Neural cell (in vitro differentiated cells): Measurements from ENCODE around the gene KCNE1.

Experiments used
- EP300 ChIP-seq: fragments of 450-650 bp; conservative IDR thresholded peaks from 2 replicates; pipeline ENCODE4 v1.6.1; 2014; ENCODE audit warnings: antibody characterized with exemption, mild to moderate bottlenecking, moderate library complexity; ENCODE audit not compliant: poor library complexity, severe bottlenecking
- EZH2 ChIP-seq: fragments of 200-600, 300-800 bp; shearing (Covaris generic), sonication (generic); IDR thresholded peaks from 2 replicates; pipeline ENCODE4 v1.6.1; 2014; ENCODE audit warnings: antibody characterized with exemption, low read length, borderline replicate concordance, mild to moderate bottlenecking; ENCODE audit not compliant: insufficient read depth, poor library complexity, severe bottlenecking
- POLR2AphosphoS5 ChIP-seq: IDR thresholded peaks from 2 replicates; pipeline ENCODE4 v1.6.1; 2012
- SMC3 ChIP-seq: fragments of 450-650 bp; conservative IDR thresholded peaks from 2 replicates; pipeline ENCODE4 v1.6.1; 2014; ENCODE audit warnings: antibody characterized with exemption, mild to moderate bottlenecking, moderate library complexity; ENCODE audit not compliant: poor library complexity
- TAF1 ChIP-seq: IDR thresholded peaks from 2 replicates; pipeline ENCODE4 v1.6.1; 2012; ENCODE audit warnings: low read depth
- TF ChIP-seq, protein P1 (sequence below): fragments of 450-650 bp; IDR thresholded peaks from 2 replicates; pipeline ENCODE4 v1.5.1; 2014; ENCODE audit warnings: antibody characterized with exemption, mild to moderate bottlenecking, moderate library complexity; ENCODE audit not compliant: poor library complexity, severe bottlenecking

GRCh38 chr21:34550182-34550799, 38.3 kb upstream of the KCNE1 start:
- TF ChIP-seq, protein P1, sequence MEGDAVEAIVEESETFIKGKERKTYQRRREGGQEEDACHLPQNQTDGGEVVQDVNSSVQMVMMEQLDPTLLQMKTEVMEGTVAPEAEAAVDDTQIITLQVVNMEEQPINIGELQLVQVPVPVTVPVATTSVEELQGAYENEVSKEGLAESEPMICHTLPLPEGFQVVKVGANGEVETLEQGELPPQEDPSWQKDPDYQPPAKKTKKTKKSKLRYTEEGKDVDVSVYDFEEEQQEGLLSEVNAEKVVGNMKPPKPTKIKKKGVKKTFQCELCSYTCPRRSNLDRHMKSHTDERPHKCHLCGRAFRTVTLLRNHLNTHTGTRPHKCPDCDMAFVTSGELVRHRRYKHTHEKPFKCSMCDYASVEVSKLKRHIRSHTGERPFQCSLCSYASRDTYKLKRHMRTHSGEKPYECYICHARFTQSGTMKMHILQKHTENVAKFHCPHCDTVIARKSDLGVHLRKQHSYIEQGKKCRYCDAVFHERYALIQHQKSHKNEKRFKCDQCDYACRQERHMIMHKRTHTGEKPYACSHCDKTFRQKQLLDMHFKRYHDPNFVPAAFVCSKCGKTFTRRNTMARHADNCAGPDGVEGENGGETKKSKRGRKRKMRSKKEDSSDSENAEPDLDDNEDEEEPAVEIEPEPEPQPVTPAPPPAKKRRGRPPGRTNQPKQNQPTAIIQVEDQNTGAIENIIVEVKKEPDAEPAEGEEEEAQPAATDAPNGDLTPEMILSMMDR, result no peak
- TF ChIP-seq EP300 (no peak), POLR2AphosphoS5 (no peak), EZH2 (no peak), TAF1 (no peak), SMC3 (no peak)
